ENCODE data around the gene GAS1. TPM values are rescaled to one million over a fixed set of nuclear protein-coding genes. Genes with fewer than 3 reads are reported as not detected.

GAS1 gene
- total RNA-seq, 1 donor from 2014 or later: 70.0 TPM

DNA sequence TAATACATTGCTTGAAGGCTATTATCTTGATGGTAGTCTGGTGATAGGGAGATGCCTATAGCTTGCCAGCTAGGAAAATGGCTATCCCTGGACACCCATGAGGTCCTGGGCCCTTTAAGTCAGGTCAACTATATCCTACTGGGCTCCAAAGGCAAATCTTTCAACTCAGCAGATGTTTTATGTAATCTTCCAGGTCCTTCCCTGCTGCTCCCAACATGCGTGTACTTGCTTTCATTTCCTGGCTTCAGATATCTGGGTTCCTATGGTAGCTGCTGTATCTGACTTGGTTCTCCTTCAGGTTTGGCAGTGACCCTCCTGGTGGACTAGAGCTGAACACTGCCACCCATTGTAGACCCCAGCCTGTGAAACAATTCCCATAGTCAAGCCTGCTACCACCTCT lies 32.4 kb upstream of the GAS1 start:
- H3K27ac Mint-ChIP-seq (ENCODE audit: unreplicated experiment): peak overlapping the region; percentile 71
- no peaks in the 10 kb centered on the region for H3K36me3 Mint-ChIP-seq (ENCODE audit: low read depth)
- no peak for DNase-seq (ENCODE audit: low spot score)
- TF ChIP-seq, protein P1, sequence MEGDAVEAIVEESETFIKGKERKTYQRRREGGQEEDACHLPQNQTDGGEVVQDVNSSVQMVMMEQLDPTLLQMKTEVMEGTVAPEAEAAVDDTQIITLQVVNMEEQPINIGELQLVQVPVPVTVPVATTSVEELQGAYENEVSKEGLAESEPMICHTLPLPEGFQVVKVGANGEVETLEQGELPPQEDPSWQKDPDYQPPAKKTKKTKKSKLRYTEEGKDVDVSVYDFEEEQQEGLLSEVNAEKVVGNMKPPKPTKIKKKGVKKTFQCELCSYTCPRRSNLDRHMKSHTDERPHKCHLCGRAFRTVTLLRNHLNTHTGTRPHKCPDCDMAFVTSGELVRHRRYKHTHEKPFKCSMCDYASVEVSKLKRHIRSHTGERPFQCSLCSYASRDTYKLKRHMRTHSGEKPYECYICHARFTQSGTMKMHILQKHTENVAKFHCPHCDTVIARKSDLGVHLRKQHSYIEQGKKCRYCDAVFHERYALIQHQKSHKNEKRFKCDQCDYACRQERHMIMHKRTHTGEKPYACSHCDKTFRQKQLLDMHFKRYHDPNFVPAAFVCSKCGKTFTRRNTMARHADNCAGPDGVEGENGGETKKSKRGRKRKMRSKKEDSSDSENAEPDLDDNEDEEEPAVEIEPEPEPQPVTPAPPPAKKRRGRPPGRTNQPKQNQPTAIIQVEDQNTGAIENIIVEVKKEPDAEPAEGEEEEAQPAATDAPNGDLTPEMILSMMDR (IDR thresholded peaks at IDR 0.05): no peak
- H3K27me3 Mint-ChIP-seq (ENCODE audit: low read depth): no peaks in the 10 kb centered on the region
- H3K4me3 Mint-ChIP-seq (ENCODE audit: unreplicated experiment): no peak overlapping the region
- peaks cover 6% of the 10 kb centered on the region for H3K9me3 Mint-ChIP-seq (ENCODE audit: low read depth)
- H3K4me1 Mint-ChIP-seq (ENCODE audit: low read depth): peaks cover 65% of the 10 kb centered on the region

DNA sequence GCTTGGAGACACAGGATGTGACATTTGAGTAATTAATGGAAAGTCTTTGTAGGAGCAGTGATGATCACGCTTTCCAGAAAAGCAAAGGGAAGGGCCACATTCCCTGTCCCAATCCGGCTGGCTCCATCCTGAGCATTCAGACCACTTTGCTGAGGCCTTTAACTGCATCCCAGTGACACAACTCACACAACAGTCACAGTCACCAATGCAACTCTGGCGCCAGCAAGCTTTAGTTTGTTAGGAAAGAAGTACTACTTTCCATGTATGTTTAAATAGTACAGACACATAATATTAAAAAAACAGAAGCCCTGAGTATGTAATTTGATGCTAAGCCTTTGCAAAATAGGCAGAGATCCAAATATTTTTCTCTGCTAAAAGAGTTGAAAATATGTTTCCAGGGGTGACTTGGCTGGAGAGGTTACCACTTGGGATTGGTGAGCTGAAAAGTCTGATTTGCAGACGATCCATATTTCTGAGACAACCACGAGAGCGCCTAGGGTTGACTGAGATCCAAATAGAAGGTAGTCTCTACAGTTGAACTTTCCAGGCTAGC lies 31.7 kb upstream of the GAS1 start:
- Mint-ChIP-seq H3K36me3 (ENCODE audit: low read depth) (no peaks in the 10 kb centered on the region), H3K9me3 (ENCODE audit: low read depth) (peaks cover 6% of the 10 kb centered on the region), H3K27ac (ENCODE audit: unreplicated experiment) (peak overlapping the region; percentile 71), H3K27me3 (ENCODE audit: low read depth) (no peaks in the 10 kb centered on the region), H3K4me1 (ENCODE audit: low read depth) (peaks cover 67% of the 10 kb centered on the region), H3K4me3 (ENCODE audit: unreplicated experiment) (no peak overlapping the region)
- no peak for DNase-seq (ENCODE audit: low spot score)
- TF ChIP-seq, protein P1 (IDR thresholded peaks at IDR 0.05): no peak

DNA sequence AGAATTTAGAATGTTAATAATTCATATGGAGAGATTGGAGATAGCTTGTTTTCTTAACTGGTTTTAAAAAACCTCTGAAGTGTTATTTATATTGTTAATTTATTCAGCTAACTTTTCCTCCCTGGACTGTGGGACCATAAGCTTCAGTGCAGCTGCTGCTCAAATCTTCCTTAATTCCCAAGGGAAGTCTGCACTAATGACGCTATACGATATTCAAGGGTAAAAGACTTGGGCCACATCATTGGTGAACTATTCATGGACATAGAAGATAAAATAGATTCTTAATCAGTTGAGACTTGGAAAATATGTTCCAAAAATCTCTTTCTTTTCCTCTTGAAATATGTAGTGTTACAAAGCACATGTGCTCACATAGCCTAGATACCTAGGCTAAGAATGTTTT lies 31.1 kb upstream of the GAS1 start:
- Mint-ChIP-seq H3K4me3 (ENCODE audit: unreplicated experiment) (no peak overlapping the region), H3K9me3 (ENCODE audit: low read depth) (peaks cover 6% of the 10 kb centered on the region), H3K27me3 (ENCODE audit: low read depth) (no peaks in the 10 kb centered on the region), H3K36me3 (ENCODE audit: low read depth) (no peaks in the 10 kb centered on the region), H3K4me1 (ENCODE audit: low read depth) (peaks cover 61% of the 10 kb centered on the region), H3K27ac (ENCODE audit: unreplicated experiment) (peak overlapping the region; percentile 71)
- no peak for DNase-seq (ENCODE audit: low spot score)
- TF ChIP-seq, protein P1 (IDR thresholded peaks at IDR 0.05): no peak

DNA sequence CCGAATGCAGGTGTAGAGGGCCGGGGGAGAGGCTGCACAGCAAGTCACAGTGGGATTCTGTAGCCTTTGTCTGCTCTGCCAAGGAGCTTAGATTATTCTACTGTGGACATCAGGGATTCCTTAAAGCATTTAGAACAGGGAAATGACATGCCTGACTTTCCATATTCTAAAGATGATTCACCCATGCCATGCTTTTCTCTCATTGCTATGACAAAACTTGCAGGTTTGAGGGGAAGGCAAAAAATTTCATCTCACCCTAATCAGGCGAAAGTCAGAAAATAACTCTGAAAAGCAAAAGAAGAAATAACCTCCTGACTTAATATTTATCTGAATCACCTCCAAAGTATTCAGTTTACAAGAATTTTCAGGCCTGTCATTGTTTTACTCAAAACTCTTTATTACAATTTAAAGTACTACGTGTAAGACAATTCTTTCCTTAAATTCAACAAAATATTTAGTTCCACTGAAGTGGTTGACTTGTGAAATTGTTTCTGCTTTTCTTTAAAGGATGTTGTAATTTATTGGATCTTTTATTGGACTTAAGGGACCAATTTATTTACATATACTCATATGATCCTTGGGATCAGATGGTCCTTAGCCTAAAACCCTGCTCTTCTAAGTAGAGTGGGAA lies 30.0 kb upstream of the GAS1 start:
- Mint-ChIP-seq H3K27ac (ENCODE audit: unreplicated experiment) (peak overlapping the region; percentile 72), H3K4me1 (ENCODE audit: low read depth) (peaks cover 56% of the 10 kb centered on the region), H3K4me3 (ENCODE audit: unreplicated experiment) (no peak overlapping the region), H3K36me3 (ENCODE audit: low read depth) (no peaks in the 10 kb centered on the region), H3K27me3 (ENCODE audit: low read depth) (no peaks in the 10 kb centered on the region), H3K9me3 (ENCODE audit: low read depth) (peaks cover 6% of the 10 kb centered on the region)
- TF ChIP-seq, protein P1 (IDR thresholded peaks at IDR 0.05): no peak
- DNase-seq (ENCODE audit: low spot score): no peak

DNA sequence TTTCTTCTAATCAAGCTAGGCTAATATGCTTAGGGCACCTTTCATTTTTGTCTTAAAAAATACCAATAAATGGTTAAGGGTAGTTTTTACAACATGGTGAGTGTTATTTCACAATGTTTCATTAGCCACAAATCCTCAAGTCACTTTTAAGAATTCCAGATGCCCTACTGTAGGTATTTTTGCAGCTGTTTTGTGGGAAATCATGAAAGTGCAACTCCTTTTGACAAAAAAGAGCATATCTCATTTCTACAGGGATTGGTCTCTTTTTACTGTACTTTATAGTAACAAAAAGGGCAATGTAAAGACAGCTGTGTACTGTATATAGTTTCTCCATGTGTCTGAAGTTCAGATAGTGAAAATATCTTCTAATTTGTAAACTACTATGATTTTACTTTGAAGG lies 28.3 kb upstream of the GAS1 start:
- no peaks in the 10 kb centered on the region for H3K27me3 Mint-ChIP-seq (ENCODE audit: low read depth)
- no peak overlapping the region for H3K4me3 Mint-ChIP-seq (ENCODE audit: unreplicated experiment)
- DNase-seq (ENCODE audit: low spot score): no peak
- H3K4me1 Mint-ChIP-seq (ENCODE audit: low read depth): peaks cover 60% of the 10 kb centered on the region
- H3K9me3 Mint-ChIP-seq (ENCODE audit: low read depth): peaks cover 6% of the 10 kb centered on the region
- peak overlapping the region; percentile 10 for H3K27ac Mint-ChIP-seq (ENCODE audit: unreplicated experiment)
- TF ChIP-seq, protein P1 (IDR thresholded peaks at IDR 0.05): no peak
- no peaks in the 10 kb centered on the region for H3K36me3 Mint-ChIP-seq (ENCODE audit: low read depth)

Data from chondrocyte (in vitro differentiated cells).